Esophagus muscularis mucosa (tissue), 3 donors: ENCODE data around the gene RANBP17.

ENCODE experiments used
- CTCF ChIP-seq, 3 experiments: fragments of 200-600 bp in 2 of 3; fragments of 450-650 bp in 1 of 3; sonication (generic) in 2 of 3; IDR thresholded peaks; one replicate each; pipeline ENCODE4 v1.5.1; 2017 to 2019; ENCODE audit warnings: antibody characterized with exemption in 3 of 3, mild to moderate bottlenecking in 2 of 3, moderate library complexity in 1 of 3
- POLR2A ChIP-seq: fragments of 450-650 bp; IDR thresholded peaks from one replicate; pipeline ENCODE4 v1.6.1; 2017; ENCODE audit warnings: antibody characterized with exemption, moderate library complexity, mild to moderate bottlenecking, low read depth
- POLR2AphosphoS5 ChIP-seq, 2 donors: sonication (generic); formaldehyde crosslinking; IDR thresholded peaks; one replicate each; pipeline ENCODE4 v1.6.1; 2017; ENCODE audit warnings: antibody characterized with exemption in 2 of 2

- no peak for TF ChIP-seq CTCF (IDR thresholded peaks at IDR 0.05)
- TF ChIP-seq POLR2A, result no peak
- no peak for TF ChIP-seq POLR2AphosphoS5 (IDR thresholded peaks at IDR 0.05)
These were observed 462.2 kb downstream of the RANBP17 start for GRCh38 chr5:171323806-171324632.
